ENCODE data around the gene ODC1.

ODC1 gene

DNA sequence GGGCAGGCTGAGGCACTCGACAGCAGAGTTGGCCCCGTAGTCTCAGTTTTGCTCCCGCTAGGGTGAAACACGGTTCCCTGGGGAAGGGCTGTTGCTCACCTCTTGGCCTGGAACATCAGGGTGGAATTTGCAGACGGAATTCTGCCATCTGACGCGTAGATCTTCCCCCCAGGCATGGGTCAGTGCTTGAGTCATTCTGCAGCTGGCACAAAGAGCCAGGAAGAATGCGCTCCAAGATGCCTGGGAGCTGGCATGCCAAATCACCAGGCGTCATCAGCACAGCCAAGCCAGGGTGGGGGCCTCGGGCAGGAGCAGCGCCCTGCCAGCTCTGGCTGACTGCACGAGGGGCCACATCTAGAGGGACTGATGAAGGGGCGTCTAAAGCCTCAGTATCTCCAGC, 42.7 kb downstream of the ODC1 start:
- no peak overlapping the region for H3K4me3 ChIP-seq (ENCODE audit: low read depth, low read length)
- TF ChIP-seq, protein P1, sequence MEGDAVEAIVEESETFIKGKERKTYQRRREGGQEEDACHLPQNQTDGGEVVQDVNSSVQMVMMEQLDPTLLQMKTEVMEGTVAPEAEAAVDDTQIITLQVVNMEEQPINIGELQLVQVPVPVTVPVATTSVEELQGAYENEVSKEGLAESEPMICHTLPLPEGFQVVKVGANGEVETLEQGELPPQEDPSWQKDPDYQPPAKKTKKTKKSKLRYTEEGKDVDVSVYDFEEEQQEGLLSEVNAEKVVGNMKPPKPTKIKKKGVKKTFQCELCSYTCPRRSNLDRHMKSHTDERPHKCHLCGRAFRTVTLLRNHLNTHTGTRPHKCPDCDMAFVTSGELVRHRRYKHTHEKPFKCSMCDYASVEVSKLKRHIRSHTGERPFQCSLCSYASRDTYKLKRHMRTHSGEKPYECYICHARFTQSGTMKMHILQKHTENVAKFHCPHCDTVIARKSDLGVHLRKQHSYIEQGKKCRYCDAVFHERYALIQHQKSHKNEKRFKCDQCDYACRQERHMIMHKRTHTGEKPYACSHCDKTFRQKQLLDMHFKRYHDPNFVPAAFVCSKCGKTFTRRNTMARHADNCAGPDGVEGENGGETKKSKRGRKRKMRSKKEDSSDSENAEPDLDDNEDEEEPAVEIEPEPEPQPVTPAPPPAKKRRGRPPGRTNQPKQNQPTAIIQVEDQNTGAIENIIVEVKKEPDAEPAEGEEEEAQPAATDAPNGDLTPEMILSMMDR (IDR thresholded peaks at IDR 0.05; ENCODE audit: borderline replicate concordance, insufficient read depth, low read depth, low read length), result no peak

DNA sequence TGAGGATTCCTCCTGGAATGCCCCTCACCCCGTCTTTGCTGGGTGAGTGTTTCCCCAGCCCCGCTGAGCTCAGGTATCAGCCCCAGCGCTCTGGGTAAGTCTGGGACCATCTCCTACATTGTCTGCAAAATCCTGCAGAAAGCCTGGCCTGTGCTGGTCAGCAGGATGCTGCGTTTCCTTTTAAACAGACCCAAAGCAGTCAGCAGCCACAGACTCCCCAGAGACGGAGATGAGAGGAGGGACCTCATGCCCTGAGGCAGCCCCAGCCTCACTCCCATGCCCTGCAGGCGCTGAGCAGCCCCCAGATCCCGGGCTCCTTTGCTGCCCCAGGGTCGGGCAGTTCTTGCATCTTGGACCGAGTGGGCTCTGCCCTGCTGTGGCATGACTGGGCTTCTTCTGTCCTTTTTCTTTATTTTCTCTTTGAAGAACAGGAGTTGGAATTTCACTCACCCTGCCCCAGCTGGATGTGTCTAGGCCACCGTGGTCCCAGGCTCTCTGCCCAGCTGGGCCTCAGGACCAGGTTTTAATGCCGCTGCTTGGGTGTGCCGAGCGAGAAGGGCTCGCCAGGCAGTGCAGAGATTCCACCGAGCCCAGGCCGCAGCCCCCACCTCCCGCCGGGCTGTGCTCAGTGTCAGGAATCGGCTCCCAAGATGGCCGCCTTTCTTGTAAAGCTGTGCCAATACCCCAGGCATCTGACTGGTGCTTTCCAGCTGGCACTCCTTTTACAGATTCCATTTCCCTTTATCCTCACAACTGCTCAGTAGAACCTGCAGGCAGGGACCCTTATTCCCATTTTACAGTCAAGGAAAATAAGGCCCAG, 43.6 kb downstream of the ODC1 start:
- TF ChIP-seq, protein P1 (IDR thresholded peaks at IDR 0.05; ENCODE audit: borderline replicate concordance, insufficient read depth, low read depth, low read length), result no peak
- no peak overlapping the region for H3K4me3 ChIP-seq (ENCODE audit: low read depth, low read length)

DNA sequence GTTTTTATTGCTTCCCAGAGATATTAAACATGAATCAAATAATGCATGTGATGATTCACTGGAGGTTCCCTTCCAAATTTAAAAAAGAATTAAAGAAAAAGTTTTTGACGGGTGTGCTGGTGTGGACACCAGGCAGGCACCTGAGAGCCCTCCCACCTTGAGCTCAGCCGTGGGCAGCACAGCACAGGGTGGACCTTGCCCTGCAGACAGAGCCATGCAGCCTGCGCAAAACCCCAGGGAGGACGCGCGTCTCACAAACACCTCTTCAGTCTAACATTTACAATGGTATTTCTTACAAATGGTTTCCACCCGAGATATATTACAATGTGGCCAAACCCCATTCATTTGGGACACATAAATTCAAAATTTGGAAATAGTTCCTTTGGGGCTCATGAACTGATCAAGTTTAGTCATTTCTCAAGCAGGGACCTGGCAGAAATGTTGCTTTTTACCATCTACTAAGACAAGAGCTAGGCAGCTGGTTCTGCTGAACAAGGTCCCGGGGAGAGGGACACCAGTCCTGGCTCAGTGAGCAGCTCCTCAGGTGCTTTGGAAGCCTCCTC, 45.4 kb downstream of the ODC1 start:
- TF ChIP-seq, protein P1 (IDR thresholded peaks at IDR 0.05; ENCODE audit: borderline replicate concordance, insufficient read depth, low read depth, low read length), result no peak
- no peak overlapping the region for H3K4me3 ChIP-seq (ENCODE audit: low read depth, low read length)

DNA sequence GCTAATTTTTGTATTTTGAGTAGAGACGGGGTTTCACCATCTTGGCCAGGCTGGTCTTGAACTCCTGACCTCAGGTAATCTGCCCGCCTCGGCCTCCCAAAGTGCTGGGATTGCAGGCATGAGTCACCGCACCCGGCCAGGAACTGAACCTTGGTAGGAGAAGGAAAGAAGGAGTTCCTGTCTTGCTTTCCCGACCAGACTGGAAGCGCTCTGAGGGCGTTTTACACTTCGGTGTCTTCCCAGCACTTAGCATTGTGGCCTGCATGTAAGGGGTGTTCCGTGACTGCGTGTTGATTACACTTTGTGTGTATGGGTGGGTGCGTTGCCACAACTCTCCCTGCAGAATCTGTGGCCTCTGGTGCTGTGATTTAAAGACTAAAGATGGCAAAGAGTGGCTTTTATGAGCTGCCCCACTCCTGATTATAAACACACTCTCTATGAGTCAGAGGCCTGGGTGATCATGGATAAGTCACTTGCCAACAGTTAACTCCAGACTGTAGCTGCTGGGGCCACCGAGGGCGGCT, 46.0 kb downstream of the ODC1 start:
- TF ChIP-seq, protein P1 (IDR thresholded peaks at IDR 0.05; ENCODE audit: borderline replicate concordance, insufficient read depth, low read depth, low read length), result no peak
- H3K4me3 ChIP-seq (ENCODE audit: low read depth, low read length), result no peak overlapping the region

DNA sequence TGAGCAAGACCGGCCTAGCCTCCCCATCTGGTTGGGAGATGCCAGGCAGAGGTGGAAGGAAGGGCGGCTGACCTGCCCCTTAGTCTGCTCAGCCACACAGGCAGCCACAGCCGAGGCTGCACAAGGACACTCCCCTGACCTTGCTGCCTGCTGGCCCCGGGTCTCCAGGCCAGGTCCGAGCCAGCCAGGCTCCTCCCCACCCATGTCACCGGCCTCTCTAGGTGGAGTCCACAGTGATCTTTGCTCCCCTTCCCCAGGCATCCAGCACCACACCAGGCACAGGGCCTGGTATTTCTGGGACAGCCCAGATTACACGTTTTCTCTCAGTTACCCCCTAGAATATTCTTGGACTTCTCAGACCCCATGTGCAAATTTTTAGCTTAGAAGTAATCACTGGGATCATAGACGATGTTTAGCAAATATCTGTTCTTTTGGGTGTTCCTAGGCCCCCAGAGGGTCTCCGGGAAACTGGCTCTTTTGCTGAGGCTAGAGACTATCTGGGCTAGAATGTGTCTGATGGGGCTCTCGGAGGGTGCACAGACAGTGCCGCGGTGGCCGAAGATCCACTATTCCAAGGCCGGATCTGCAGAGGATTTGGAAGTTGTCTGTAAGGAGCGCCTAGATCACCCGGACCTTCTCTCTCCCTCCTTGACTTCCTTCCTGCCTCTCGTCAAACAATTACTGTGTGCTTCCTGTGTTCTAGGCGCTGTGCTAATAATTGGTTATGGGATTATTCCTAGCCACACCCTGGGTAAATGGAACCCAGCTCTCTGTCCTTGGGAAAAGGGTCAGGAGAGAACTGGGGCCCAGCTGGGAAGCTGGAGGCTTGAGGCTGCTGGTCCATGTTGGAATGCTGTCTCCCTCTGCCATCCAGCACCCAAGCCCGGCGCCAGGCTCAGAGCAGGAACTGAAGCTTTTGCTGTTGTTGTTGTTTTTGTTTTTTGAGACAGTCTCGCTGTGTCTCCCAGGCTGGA, 46.9 kb downstream of the ODC1 start:
- TF ChIP-seq, protein P1 (IDR thresholded peaks at IDR 0.05; ENCODE audit: borderline replicate concordance, insufficient read depth, low read depth, low read length), result no peak
- no peak overlapping the region for H3K4me3 ChIP-seq (ENCODE audit: low read depth, low read length)

DNA sequence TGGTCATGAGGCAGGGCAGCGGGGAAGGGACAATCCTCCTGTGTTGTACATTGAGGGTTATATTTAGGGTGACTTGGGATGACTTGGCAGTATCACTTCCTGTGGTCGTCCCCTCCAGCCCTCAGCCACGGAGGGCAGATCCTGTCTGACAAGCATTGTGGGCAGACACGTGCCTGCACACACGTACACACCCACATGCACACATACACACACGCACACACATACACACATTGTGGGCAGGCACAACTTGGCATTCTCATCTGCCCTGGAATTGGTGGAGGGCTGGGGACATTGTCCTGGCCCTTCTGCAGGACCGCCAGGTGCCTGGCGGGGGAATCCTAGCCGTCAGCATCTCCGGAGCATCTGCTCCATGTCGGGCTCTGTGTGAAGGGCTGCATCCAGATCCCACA, 47.6 kb downstream of the ODC1 start:
- no peak overlapping the region for H3K4me3 ChIP-seq (ENCODE audit: low read depth, low read length)
- TF ChIP-seq, protein P1 (IDR thresholded peaks at IDR 0.05; ENCODE audit: borderline replicate concordance, insufficient read depth, low read depth, low read length), result no peak
